HG02588 (cell line): ENCODE measurements around the gene NFATC3.

ENCODE experiments used
- ATAC-seq: cut with Tn5 transposase; IDR thresholded peaks from one replicate; pipeline ENCODE4 v1.9.1; 2021; ENCODE audit warnings: mild to moderate bottlenecking, moderate library complexity; ENCODE audit not compliant: unreplicated experiment

Gene NFATC3

DNA sequence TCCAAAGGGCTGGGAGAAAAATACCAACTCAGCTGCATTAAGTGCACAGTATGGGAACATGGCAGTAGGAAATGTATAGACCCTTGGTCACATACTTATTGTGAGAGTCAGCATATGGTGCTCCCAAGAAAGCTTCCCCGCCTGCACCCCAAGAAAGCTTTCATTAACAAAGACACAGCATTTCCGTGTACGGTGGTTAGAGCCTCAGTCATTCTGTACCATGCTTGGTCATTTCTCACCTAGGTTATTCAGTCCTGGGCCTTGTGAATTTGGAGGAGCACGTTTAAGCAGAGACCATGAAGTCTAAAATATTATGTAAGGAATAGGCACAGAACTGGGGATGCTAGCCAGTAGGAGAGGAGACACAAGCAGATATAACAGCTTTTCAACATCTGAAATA lies 94.7 kb downstream of the NFATC3 start:
- ATAC-seq, result no peak

DNA sequence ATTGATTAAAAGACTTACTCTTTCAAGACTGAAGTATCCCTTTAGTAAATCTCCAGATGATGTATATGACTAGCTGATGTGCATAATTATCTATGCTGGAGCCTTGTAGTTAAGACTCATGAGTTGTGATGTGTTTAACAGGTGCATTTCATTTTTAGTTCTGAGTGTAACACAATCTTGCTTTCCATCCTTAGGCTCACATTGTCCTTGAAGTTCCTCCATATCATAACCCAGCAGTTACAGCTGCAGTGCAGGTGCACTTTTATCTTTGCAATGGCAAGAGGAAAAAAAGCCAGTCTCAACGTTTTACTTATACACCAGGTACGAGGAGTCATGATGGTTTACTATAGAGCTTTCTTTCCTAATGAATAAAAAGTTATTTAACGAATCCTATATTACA lies 97.9 kb downstream of the NFATC3 start:
- no peak for ATAC-seq

DNA sequence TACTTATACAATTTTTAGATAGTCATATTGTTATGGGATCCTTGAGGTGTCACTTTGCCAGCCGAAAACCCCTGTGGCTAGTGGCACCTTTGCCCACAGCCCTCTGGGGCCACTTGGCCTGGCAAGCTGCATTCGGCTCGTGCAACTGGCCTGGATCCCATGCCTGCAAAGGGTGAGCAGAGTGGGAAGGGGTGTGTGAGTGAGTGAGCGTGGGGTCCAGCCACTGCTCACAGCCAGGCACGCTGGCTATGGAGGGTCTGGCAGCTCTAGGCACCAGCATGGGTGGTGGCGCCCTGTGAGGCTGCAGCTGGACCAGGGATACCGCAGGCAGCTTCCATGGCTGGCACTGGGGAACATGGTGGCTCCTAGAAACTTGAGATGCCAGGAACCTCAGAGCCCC lies 101.7 kb downstream of the NFATC3 start:
- ATAC-seq, result no peak

DNA sequence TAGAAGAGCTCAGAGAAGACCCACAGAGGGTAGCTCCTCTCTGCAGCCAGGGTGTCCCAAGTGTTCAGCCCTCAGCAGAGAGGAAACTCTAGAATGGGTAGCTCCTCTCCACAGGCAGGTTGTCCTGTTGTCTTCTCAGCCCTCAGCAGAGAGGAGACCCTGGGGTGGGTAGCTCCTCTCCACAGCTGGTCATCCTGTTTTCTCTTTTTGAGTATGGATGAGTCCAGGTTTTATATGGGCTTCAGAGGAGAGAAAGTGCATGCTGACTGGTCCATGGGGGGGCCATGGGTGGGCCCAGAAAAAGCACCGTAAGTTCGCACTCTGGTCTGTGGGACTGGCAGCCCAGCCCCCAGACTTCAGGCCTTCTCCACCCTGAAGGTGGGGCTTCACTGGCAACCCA lies 102.3 kb downstream of the NFATC3 start:
- no peak for ATAC-seq

DNA sequence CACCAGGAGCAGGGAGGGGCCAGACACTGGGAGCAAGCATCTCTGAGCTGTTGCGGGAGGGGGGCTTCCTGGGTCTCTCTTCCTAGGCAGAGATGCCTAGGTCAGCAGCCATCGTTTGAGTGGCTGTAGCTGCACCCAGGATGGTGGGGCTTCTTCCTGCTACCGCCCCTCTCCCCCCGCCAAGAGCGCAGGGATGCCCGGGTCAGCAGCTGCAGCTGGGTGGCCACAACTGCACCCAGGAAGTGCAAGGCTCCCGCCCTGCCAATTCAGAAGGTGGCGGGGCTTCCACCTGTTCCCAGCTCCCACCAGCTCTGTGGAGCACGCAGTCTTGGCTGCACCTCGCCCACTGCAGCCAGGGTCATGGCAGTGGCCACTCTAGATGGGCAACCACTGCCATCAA lies 103.0 kb downstream of the NFATC3 start:
- ATAC-seq, result no peak

DNA sequence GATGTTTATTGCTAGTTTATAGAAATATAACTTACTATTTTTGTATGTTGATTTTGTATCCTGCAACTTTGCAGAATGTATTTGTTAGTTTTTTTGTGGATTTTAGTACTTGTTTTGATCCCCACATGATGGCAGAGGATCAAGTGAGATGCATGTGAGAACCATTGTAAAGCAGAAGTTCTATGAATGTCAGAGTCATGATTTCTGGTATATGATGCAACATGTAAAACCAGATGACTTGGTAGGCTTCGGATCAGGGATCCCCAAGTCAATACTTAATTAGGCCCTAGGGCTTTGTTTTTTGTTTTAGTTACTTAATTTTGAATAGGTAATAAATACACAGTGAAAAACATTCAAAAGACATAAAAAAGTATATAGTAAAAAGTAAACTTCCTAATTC lies 104.9 kb downstream of the NFATC3 start:
- ATAC-seq, result no peak

DNA sequence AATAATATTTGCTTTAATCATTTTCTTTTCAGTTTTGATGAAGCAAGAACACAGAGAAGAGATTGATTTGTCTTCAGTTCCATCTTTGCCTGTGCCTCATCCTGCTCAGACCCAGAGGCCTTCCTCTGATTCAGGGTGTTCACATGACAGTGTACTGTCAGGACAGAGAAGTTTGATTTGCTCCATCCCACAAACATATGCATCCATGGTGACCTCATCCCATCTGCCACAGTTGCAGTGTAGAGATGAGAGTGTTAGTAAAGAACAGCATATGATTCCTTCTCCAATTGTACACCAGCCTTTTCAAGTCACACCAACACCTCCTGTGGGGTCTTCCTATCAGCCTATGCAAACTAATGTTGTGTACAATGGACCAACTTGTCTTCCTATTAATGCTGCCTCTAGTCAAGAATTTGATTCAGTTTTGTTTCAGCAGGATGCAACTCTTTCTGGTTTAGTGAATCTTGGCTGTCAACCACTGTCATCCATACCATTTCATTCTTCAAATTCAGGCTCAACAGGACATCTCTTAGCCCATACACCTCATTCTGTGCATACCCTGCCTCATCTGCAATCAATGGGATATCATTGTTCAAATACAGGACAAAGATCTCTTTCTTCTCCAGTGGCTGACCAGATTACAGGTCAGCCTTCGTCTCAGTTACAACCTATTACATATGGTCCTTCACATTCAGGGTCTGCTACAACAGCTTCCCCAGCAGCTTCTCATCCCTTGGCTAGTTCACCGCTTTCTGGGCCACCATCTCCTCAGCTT lies 105.8 kb downstream of the NFATC3 start:
- ATAC-seq, result no peak

DNA sequence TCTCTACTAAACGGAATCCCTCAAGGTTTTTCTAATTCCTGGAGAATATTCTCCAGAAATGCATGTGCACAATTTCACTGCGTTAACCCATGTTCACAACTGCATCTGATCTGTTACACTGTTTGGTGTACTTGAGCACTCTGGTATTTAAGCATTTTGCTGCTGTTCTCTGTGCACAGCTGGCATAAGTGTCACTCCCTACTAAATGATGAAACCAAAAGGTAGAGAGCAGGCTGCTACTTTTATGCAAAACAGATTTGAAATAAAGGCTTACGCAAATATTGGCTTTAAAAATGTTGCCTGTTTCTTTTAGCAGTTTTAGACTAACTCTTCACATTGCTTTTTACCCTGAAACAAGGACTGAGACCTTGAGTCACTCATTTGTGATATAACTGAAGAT lies 109.1 kb downstream of the NFATC3 start:
- no peak for ATAC-seq

DNA sequence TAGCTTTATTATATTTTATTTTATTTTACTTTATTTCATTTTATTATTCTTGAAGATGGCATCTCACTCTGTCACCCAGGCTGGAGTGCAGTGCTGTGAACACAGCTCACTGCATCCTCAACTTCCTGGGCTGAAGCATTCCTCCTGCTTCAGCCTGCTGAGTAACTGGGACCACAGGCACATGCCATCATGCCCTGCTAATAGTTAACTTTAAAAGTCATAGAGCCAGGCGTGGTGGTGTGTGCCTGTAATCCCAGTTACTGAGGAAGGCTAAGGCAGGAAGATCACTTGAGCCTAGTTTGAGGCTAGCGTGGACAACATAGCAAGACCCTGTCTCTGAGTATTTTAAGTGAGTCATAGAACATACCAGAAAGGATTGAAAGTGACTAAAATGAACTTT lies 112.1 kb downstream of the NFATC3 start:
- ATAC-seq, result no peak

DNA sequence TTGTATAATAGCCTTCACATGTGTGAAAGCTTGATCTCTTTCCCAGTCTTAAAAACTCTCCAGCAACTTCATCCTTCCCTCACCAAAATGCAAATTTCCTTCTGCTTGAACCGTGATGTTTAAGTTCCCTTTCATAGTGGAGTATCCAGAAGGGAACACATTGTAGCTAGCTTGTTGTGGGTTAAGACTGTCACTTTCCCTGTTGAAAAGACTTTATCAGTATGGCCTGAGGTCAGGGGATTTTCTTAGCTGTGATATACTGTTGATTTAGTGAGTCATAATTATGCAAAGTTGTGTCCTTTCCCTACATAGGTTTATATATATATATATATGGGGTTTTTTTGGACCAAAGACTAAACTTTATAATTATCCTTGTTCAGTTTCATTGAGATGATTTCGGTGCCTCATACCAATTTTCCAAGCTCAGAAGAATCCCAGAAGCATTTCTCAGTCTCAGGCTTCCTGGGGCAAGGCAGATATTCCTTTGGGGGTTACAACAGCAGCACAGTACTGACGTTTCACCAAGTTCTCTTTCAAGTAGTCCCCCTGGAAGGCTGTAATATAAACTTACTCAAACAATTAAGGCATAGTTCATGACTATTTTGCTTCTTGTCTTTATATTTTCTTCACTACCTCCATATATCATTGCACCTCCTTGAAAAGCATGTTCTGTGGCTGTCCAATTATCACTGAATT lies 115.1 kb downstream of the NFATC3 start:
- ATAC-seq, result no peak

DNA sequence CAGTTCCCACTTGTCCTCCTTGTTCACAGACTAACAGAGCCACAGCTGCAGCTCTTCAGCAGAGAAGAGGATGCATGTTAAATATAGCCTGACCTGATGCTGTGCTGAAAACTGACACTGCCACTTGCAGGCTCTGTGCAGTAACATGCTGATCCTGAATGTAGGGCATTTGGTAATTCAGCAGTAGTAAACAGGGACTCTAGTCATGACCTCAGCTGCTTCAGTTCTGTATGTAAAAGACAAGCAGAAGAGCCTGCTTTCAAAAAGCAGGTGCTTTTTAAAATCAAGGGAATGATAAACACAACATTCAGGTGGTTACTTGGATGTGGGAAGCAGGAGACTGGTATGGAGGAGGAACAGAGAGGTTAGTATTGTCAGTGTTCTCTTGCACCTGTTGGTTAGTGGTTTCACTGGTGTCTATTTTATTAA lies 116.9 kb downstream of the NFATC3 start:
- ATAC-seq, result no peak

DNA sequence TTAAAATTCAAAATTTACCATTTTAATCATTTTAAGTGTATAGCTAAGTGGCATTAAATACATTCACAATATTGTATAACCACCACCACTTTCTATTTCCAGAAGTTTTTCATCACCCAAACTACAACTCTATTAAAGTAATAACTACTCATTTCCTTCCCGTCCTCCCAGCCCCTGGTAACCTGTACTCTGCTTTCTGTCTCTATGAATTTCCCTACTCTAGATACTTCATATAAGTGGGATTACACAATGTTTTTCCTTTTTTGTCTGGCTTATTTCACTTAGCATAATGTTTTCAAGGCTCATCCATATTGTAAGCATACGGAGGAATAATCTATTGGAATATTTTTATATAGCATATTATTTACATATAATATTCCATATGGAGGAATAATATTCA lies 121.1 kb downstream of the NFATC3 start:
- no peak for ATAC-seq

DNA sequence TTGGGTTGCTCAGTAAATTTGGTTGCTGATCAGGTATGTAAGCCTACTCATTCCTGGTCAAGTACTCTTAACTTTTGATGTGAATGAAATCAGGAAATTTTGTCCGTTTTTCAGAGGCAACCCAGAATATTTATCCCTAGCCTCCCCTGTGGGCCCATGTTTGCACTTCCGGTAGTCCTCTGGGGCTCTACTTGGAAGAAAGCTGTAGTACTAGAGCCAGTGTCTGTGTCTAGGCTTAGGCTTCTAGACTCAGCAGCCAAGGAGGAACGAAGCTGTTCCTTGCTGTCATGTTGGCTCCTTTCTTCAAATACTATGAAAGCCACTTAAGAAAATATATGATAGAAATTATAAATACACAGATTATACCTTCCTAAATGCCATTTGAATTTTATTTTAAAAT lies 129.6 kb downstream of the NFATC3 start:
- ATAC-seq, result no peak

DNA sequence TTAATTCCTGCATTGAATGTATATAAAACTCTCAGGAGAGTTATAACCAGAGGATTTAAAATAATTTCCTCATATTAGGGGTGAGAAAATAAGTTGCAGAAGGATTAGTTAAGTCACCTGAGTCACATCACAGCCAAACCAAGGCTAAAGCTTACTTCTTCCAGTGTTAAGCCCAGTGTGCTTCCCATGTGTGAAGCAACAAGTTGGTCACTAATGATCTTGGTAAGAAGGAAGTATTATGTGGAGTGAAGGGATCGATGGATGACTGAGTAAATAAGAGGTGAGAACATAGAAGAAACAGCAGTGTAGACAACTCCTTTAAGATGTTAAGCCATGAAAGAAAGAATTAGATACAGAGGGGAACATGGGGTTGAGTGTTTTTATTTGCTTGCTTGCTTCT lies 130.1 kb downstream of the NFATC3 start:
- no peak for ATAC-seq

DNA sequence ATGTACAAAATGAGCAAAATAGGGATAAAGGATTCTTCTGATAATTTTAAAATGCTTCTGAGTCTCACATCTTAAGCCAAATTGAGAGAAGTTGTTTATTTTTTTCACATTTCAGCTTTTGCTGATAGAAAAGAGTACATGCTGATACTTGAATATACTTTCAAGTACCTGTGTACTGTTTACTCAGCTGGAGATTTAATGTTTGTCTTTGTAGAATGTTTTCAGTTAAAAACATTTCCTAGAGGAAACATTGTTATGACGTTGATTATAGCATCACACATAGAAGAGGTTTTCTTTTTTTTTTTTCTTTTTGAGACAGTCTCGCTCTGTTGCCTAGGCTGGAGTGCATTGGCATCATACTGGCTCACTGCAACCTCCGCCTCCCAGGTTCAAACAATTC lies 131.1 kb downstream of the NFATC3 start:
- no peak for ATAC-seq

DNA sequence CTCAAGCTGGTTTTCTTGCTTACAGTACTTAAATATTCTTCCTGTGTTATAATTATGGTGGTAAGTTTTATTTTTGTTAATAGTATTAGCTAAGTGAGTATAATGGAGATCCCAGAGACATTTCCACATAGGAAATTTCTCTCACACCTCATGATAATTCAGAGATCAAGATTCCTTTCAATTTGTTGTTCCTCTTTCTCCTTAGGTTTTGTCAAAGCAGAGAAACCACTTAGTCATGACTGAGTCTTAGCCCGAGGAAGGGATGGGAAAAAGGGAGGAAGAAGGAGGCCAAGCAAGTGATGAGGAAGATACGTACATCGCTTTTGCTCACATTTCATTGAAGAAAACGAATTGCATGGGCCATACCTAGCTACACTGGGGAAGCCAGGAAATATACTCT lies 132.3 kb downstream of the NFATC3 start:
- no peak for ATAC-seq

DNA sequence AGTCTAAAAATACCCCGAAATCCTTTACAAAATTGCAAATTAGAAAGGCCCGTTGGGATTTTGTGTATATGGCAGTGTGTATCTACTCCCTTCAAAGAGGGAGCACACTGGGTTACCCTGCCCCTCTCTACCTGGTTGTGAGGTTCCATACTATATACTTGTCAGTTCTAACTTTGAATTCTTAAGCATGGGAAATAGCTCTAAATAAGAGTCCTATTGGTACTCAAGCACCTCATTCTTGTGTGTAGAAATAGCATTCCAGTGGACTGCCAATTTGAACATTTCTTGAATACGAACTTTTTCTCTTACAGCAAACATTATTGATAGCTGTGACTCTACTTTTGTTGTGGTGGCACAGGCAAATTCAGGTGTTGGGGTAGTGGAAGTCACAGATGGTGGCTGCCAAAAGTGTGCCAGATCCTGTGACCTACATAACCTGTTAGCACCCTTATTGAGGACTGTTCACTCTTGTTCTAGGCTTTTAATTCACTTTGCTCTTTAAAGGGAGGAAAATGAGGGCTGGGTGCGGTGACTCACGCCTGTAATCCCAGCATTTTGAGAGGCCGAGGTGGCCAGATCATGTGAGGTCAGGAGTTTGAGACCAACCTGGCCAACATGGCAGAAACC lies 134.7 kb downstream of the NFATC3 start:
- ATAC-seq, result no peak

DNA sequence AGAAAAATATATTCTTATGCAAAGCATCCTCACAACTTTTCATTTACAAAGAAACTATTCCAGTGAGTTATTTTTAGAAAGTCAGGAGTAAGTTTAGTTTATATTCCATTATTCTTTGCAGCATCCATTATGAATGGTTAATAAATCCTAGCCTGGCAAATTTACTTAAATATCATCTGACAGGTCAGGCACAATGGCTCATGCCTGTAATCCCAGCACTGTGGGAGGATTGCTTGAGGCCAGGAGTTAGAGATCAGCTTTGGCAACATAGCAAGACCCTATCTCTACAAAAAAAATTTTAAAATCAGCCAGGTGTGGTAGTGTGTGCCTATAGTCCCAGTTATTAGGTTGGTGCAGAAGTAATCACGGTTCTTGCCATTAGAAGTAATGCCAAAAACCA lies 137.9 kb downstream of the NFATC3 start:
- no peak for ATAC-seq

DNA sequence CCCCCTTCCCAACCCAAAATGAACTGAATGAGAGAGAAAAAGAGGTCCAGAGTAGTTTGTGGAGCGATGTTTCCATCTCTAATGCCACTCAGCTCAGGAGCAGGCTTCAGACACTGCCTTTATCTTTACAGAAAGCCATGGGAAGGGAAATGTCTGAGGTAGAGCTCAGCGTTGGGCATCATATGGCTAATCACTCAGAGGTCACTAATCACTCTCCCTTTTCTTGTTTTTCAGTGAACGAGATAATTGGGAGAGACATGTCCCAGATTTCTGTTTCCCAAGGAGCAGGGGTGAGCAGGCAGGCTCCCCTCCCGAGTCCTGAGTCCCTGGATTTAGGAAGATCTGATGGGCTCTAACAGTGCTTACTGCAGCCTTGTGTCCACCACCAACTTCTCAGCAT lies 140.9 kb downstream of the NFATC3 start:
- no peak for ATAC-seq

DNA sequence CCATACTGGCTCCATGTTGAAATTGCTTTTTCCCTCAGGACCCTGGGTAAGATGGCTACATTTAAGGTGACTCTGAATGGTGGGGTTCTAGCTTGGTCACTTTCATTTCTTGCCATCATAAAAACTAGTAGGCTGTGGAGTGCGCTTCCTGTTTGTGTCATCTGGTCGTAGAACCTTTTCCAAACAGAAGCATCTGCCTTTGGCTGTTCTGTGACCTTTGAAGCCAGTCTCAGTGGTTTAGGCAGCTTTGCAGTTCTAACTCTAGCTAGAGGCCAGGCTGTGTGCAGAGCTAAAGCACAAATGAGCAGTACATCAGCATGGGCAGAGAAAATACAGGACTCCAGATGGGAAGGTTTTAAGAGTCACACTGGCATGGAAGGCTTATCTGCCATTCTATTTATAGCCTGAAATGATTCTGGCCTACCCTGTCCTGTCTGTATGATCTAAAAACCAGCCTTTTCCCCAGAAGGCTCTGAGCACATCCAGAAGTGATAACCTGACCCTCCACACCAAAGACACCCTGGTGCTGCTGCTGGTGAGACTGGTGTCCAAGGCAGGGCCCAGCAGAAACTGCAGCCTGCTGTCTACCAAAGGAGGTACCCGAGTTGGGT lies 142.1 kb downstream of the NFATC3 start:
- ATAC-seq, result no peak

DNA sequence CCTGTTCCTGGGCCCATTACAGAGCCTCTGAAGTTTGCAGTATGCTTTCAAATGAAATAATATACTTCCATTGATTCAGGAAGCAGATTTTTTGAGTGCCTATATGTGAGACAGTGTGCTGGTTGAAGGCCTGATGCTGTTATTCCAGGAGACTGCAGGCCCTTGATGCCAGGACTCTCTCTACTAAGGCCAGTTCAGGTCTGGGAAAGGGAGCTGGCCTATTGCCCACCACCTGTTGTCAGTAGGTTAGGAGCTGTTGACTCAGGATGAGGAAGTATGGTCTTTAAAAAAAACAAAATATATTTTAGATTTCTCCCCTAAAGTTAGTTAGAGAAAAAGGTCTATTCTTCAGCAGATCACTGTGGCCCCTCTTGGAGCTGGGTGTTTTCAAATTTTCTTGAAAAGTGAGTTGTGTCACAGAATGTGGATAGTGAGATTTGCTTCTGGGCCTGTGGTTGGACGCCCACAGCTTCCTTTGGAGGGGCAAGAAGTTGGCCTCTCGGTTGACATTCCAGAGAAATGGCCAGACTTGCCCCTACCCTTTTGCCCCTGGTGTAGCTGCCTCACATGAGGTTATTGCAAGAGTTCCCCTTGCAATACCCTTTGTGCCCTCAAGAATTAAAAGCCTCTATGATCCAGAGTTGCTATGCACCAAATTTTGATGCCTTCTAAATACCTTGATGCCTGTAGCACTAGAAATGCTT lies 142.8 kb downstream of the NFATC3 start:
- no peak for ATAC-seq
